Cardiac muscle cell (in vitro differentiated cells and primary cell): Measurements from ENCODE around the gene KRTAP19-1. TPM values are rescaled to one million over a fixed set of nuclear protein-coding genes. Genes with fewer than 3 reads are reported as not detected.
A peak's percentile ranks its signal among the peaks of the same experiment; 100 is the strongest.

Experiments used
- DNase-seq, 2 donors: peaks; one replicate each; pipeline versions ENCODE4 v3.0.0 to v3.0.0-alpha.2; 2010 to 2017; ENCODE audit warnings: low read depth in 1 of 2, low spot score in 1 of 2
- H3K27ac ChIP-seq: fragments of 200-600 bp; sonication (generic); 2 replicates; pipeline ENCODE4 v1.5.1; 2016
- H3K27me3 ChIP-seq: fragments of 200-600 bp; sonication (generic); 2 replicates; pipeline ENCODE4 v1.6.0; 2016; ENCODE audit warnings: control low read depth
- H3K36me3 ChIP-seq: fragments of 200-600 bp; sonication (generic); 2 replicates; pipeline ENCODE4 v1.5.1; 2016; ENCODE audit warnings: control low read depth
- H3K4me1 ChIP-seq: fragments of 200-600 bp; sonication (generic); 2 replicates; pipeline ENCODE4 v1.8.1; 2017; ENCODE audit warnings: low read depth, mild to moderate bottlenecking, mixed run types
- H3K4me3 ChIP-seq: fragments of 200-600 bp; sonication (generic); 2 replicates; pipeline ENCODE4 v1.5.1; 2016; ENCODE audit warnings: mild to moderate bottlenecking
- H3K9me3 ChIP-seq: fragments of 200-600 bp; sonication (generic); 2 replicates; pipeline ENCODE4 v1.5.1; 2017; ENCODE audit warnings: low read depth, mild to moderate bottlenecking, control low read depth
- polyA plus RNA-seq: library from polyadenylated mRNA; unstranded; fragments of >200 nt; fragmentation: Nextera tagmentation; extraction: Ambion mirVana; gene quantifications from 2 replicates; pipeline ENCODE4 v1.2.1, GENCODE V29; 2016
- total RNA-seq: library from RNA; depleted of rRNA; stranded (reverse); fragments of >200 nt; gene quantifications from 2 replicates; pipeline ENCODE4 v1.2.3, GENCODE V29; 2016
- TF ChIP-seq, protein P1 (sequence below): IDR thresholded peaks from 2 replicates; pipeline ENCODE4 v1.5.1; 2012; ENCODE audit warnings: low read depth, mild to moderate bottlenecking, low read length

KRTAP19-1 gene
- total and polyA plus RNA-seq, 2 experiments from 2014 or later: not detected

DNA sequence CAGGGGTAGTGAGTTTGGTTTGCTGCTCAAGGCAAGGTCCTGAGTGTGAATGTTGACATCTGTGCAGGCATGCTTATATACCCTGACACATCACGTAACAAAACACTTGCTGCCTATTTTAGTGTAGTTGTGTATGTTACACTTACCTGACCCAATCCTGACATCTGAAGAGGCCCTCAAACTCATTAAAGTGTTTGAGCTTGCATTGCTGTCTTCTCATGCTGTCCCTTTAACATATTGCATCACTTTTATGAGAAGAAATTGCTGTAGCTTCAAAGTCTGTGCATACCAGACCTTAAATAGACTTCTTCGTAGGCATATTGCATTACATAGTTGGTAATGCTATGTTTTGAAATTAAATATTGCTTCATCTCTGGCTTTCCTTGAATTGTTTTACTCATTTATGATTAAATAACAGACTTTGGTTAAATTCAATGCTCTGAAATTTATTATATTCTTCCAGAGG, 11.8 kb upstream of the KRTAP19-1 start, which contains the start of gene KRTAP19-3:
KRTAP19-3 (minus strand) TSS at position 51 of the 466 bp plus-strand sequence. CDS start 56 bp downstream, outside the sequence.
- no peaks in the 10 kb centered on the region for H3K9me3 ChIP-seq
- no peaks in the 10 kb centered on the region for H3K36me3 ChIP-seq
- TF ChIP-seq, protein P1, sequence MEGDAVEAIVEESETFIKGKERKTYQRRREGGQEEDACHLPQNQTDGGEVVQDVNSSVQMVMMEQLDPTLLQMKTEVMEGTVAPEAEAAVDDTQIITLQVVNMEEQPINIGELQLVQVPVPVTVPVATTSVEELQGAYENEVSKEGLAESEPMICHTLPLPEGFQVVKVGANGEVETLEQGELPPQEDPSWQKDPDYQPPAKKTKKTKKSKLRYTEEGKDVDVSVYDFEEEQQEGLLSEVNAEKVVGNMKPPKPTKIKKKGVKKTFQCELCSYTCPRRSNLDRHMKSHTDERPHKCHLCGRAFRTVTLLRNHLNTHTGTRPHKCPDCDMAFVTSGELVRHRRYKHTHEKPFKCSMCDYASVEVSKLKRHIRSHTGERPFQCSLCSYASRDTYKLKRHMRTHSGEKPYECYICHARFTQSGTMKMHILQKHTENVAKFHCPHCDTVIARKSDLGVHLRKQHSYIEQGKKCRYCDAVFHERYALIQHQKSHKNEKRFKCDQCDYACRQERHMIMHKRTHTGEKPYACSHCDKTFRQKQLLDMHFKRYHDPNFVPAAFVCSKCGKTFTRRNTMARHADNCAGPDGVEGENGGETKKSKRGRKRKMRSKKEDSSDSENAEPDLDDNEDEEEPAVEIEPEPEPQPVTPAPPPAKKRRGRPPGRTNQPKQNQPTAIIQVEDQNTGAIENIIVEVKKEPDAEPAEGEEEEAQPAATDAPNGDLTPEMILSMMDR: no peak
- H3K4me3 ChIP-seq: no peak within 1 kb of the TSS
- DNase-seq: no peak
- H3K27ac ChIP-seq: no peak within 1 kb of the TSS
- H3K27me3 ChIP-seq: no peaks in the 10 kb centered on the region
- no peaks in the 10 kb centered on the region for H3K4me1 ChIP-seq

DNA sequence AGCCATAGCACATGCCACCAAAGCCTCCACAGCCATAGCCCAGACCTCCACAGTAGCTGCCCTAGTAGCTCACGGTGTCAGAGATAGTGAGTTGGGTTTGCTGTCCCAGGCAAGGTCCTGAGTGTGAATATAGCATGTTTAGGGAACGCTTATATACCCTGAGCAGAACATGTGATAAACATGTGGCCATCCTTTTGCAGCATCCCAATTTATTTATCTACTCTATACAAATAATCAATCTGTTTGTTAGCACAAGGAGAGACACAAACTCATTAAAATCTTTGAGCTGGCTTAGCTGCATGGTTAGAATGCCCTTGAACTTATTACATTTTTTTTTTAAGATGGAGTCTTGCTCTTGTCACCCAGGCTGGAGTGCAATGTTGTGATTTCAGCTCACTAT, 7.2 kb upstream of the KRTAP19-1 start, which contains the start of gene KRTAP19-2:
KRTAP19-2 (minus strand) TSS at position 101 of the 400 bp plus-strand sequence; CDS start at position 13, 88 bp downstream.
- no peak for DNase-seq
- H3K36me3 ChIP-seq: no peaks in the 10 kb centered on the region
- H3K4me1 ChIP-seq: peaks cover 3% of the 10 kb centered on the region
- no peak within 1 kb of the TSS for H3K27ac ChIP-seq
- H3K27me3 ChIP-seq: no peaks in the 10 kb centered on the region
- no peak within 1 kb of the TSS for H3K4me3 ChIP-seq
- TF ChIP-seq, protein P1: no peak
- H3K9me3 ChIP-seq: no peaks in the 10 kb centered on the region

DNA sequence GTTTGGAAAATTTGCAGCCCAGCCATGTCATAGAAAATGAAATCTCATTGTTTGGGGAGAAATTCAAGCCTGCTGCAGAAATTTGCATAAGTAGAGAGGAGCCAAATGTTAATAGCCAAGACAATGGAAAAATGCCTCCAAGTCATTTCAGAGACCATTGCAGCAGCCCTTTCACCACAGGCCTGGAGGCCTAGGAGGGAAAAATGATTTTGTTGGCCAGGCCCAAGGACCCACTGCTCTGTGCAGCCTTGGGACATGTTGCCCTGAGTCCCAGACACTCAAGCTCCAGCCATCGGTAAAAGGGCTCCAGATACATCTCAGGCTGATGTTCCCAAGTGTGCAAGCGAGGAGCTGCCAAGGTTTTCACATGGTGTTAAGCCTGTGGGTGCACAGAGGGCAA, 6.0 kb upstream of the KRTAP19-1 start:
- TF ChIP-seq, protein P1: no peak
- H3K4me1 ChIP-seq: peaks cover 7% of the 10 kb centered on the region
- DNase-seq: no peak

DNA sequence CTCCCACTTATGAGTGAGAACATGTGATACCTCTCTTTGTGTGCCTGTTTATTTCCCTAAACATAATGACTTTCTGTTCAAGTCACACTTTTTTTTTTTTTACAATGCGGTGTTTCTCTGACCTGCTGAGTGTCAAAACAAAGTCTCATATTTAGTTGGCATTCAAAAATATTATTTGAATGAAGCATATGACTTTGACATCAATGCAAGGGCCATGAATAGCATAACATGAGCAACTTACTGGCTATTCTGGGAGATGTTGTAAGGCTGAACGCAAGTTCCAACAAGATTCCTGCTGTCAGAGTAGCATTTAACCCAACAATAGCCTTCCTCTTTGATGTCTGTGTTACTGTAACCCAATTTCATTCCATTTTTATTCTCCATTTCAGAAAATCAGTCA, 2.0 kb upstream of the KRTAP19-1 start:
- Histone ChIP-seq H3K9me3 (no peaks in the 10 kb centered on the region), H3K36me3 (no peaks in the 10 kb centered on the region), H3K4me3 (no peak overlapping the region), H3K27me3 (no peaks in the 10 kb centered on the region), H3K27ac (no peak overlapping the region), H3K4me1 (peaks cover 29% of the 10 kb centered on the region)
- DNase-seq: peak in 1 of 2 donors; percentile 9
- TF ChIP-seq, protein P1: no peak

More for the DNA sequence above, 6.0 kb upstream of the KRTAP19-1 start:
- Histone ChIP-seq H3K27me3 (no peaks in the 10 kb centered on the region), H3K4me3 (no peak overlapping the region), H3K27ac (no peak overlapping the region), H3K9me3 (no peaks in the 10 kb centered on the region), H3K36me3 (no peaks in the 10 kb centered on the region)

DNA sequence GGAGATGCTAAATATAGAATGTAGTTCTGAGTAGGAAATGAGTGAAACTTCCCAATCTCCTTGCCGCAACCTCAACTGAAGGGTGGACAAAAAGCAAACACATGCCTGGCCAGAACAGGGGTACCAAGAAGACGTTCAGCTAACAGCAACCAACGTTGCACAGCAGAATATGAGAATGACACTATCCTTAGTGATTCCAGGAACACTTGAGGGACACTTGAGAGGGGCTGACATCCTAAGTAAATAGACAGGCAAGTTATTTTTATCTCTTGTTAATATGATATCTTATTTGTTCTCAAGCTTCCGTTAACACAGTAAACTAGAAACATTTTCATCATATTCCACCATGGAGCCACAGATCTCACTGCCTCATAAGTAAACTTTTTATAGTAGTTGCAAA, 908 bp downstream of the KRTAP19-1 start:
- H3K9me3 ChIP-seq: no peaks in the 10 kb centered on the region
- no peak for DNase-seq
- TF ChIP-seq, protein P1: no peak
- H3K27me3 ChIP-seq: no peaks in the 10 kb centered on the region
- no peak overlapping the region for H3K27ac ChIP-seq
- H3K36me3 ChIP-seq: no peaks in the 10 kb centered on the region
- H3K4me1 ChIP-seq: peaks cover 29% of the 10 kb centered on the region
- H3K4me3 ChIP-seq: no peak overlapping the region

DNA sequence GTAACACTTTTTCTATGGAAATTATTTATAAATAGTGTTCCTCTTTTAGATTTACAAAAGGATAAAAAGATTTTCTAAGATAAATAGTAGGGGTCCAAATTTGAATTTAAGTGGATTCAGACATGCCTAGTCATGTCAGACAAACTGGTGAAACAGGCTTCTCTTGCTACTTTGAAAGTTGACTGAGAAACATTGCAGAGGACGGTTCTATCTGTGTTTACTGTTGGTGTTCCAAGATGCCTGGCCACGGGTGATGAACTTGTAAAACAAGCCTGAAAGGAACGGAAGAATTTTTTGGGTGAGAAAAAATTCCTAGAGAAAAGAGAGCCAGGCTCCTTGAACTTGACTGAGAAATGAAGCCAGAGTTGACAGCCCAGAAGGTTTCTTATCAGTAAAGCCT, 2.2 kb downstream of the KRTAP19-1 start:
- Histone ChIP-seq H3K4me3 (no peak overlapping the region), H3K36me3 (no peaks in the 10 kb centered on the region), H3K27me3 (no peaks in the 10 kb centered on the region), H3K9me3 (no peaks in the 10 kb centered on the region), H3K27ac (no peak overlapping the region), H3K4me1 (peaks cover 29% of the 10 kb centered on the region)
- DNase-seq: peak in 1 of 2 donors; percentile 12
- TF ChIP-seq, protein P1: no peak
